ENCODE measurements around the gene SLC25A45. TPM values are rescaled to one million over a fixed set of nuclear protein-coding genes. Genes with fewer than 3 reads are reported as not detected.

SLC25A45 gene
- total RNA-seq, 1 donor from 2014 or later: 1.9 TPM

DNA sequence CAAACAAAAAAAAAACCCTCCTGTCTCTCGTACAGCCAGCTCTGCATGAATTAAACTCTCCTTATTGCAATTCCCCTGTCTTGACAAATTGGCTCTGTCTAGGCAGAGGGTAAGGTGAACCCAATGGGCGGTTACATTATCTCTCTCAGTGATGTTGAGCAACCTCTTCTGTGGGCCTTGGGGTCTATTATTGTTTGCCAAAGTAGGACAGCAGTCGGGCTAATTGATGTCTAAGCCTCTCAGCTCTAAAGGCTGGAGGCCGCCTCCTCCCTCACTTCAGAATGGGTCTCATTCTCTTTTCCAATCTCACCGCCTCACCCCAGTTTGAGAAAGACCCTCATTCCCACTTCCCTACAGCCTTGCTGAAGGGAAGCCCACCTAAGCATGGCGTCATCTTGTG is 1.3 kb upstream of the SLC25A45 start:
- Mint-ChIP-seq H3K4me3 (peak overlapping the region; percentile 53), H3K4me1 (ENCODE audit: unreplicated experiment) (peaks cover 33% of the 10 kb centered on the region)
- DNase-seq (ENCODE audit: extremely low spot score, unreplicated experiment): no peak

GRCh38 chr11:65382804-65383368 is 440 bp upstream of the SLC25A45 start:
- no peak for TF ChIP-seq CTCF (conservative IDR thresholded peaks at IDR 0.05)
- H3K9me3 Mint-ChIP-seq: no peaks in the 10 kb centered on the region
- peaks cover 26% of the 10 kb centered on the region for H3K4me1 Mint-ChIP-seq (ENCODE audit: unreplicated experiment)
- H3K4me3 Mint-ChIP-seq: peak overlapping the region; percentile 79
- DNase-seq (ENCODE audit: extremely low spot score, unreplicated experiment): no peak
- peak overlapping the region; percentile 98 for H3K27ac Mint-ChIP-seq
- no peaks in the 10 kb centered on the region for H3K27me3 Mint-ChIP-seq
- H3K36me3 Mint-ChIP-seq: no peaks in the 10 kb centered on the region

More for the DNA sequence above, 1.3 kb upstream of the SLC25A45 start:
- H3K27me3 Mint-ChIP-seq: no peaks in the 10 kb centered on the region
- H3K36me3 Mint-ChIP-seq: peaks cover 2% of the 10 kb centered on the region
- H3K9me3 Mint-ChIP-seq: no peaks in the 10 kb centered on the region
- H3K27ac Mint-ChIP-seq: peak overlapping the region; percentile 98
- TF ChIP-seq CTCF (conservative IDR thresholded peaks at IDR 0.05): no peak

GRCh38 chr11:65381716-65382032 is 772 bp downstream of the SLC25A45 start:
- no peaks in the 10 kb centered on the region for H3K9me3 Mint-ChIP-seq
- H3K4me3 Mint-ChIP-seq: peak overlapping the region; percentile 79
- H3K27me3 Mint-ChIP-seq: no peaks in the 10 kb centered on the region
- no peak for TF ChIP-seq CTCF (conservative IDR thresholded peaks at IDR 0.05)
- H3K36me3 Mint-ChIP-seq: no peaks in the 10 kb centered on the region
- H3K4me1 Mint-ChIP-seq (ENCODE audit: unreplicated experiment): peaks cover 26% of the 10 kb centered on the region
- peak overlapping the region; percentile 98 for H3K27ac Mint-ChIP-seq
- DNase-seq (ENCODE audit: extremely low spot score, unreplicated experiment): no peak

GRCh38 chr11:65380460-65381119 is 1.9 kb downstream of the SLC25A45 start:
- H3K9me3 Mint-ChIP-seq: no peaks in the 10 kb centered on the region
- no peak for TF ChIP-seq CTCF (conservative IDR thresholded peaks at IDR 0.05)
- H3K4me1 Mint-ChIP-seq (ENCODE audit: unreplicated experiment): peaks cover 26% of the 10 kb centered on the region
- DNase-seq (ENCODE audit: extremely low spot score, unreplicated experiment): no peak
- H3K27me3 Mint-ChIP-seq: no peaks in the 10 kb centered on the region
- no peaks in the 10 kb centered on the region for H3K36me3 Mint-ChIP-seq
- H3K4me3 Mint-ChIP-seq: no peak overlapping the region
- H3K27ac Mint-ChIP-seq: no peak overlapping the region

DNA sequence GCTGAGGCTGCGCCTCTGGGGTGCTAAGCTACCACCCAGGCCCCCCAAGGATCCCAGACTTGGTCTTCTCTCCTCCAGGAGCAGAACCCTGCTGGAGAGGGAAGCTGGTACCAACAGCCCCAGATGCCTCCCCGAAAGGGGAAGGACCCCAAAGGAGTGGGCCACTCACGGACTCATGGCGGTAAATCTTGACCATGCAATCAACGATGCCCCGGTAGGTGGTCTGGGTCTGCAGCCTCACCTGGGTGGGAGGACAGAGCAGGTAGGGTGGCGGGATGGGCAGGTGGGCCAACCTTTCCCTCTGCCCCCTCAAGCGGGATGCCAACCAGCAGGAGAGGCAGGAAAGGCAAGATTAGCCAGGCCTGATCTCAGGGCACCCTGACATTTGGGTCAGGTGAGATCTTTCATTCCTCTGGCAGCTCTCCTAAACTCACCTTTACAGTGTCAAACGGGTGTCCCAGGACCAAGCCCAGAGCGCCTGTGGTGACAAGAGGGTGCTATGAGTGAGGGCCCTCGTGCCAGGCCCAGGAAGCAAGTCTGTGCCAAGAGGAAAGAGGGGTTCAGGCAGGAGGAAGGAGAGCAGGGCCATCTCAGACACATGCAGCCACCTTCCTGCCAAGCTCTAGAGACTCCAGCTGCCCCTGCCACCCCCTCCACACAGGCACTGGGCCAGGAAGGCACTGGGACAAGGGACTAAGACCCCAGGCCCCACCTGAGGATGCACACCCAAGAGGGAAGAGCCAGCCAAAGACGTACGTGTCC is 2.6 kb downstream of the SLC25A45 start:
- H3K36me3 Mint-ChIP-seq: no peaks in the 10 kb centered on the region
- no peak for DNase-seq (ENCODE audit: extremely low spot score, unreplicated experiment)
- H3K4me3 Mint-ChIP-seq: no peak overlapping the region
- H3K4me1 Mint-ChIP-seq (ENCODE audit: unreplicated experiment): peaks cover 24% of the 10 kb centered on the region
- H3K9me3 Mint-ChIP-seq: no peaks in the 10 kb centered on the region
- no peak overlapping the region for H3K27ac Mint-ChIP-seq
- no peak for TF ChIP-seq CTCF (conservative IDR thresholded peaks at IDR 0.05)
- H3K27me3 Mint-ChIP-seq: no peaks in the 10 kb centered on the region

Measured in type B pancreatic cell (in vitro differentiated cells).